Transverse colon (tissue), 4 donors: Measurements from ENCODE around the gene PAPOLA. TPM values are rescaled to one million over a fixed set of nuclear protein-coding genes. Genes with fewer than 3 reads are reported as not detected.

Experiments used
- DNase-seq: peaks from one replicate; pipeline ENCODE4 v3.0.0-alpha.2; 2019
- H3K27ac ChIP-seq, 4 donors: fragments of 200-600 bp; sonication (generic); 2 replicates each; pipeline ENCODE4 v1.5.1; 2016 to 2018; ENCODE audit warnings: inconsistent platforms in 4 of 4
- H3K27me3 ChIP-seq: fragments of 200-600 bp; sonication (generic); 2 replicates; pipeline ENCODE4 v1.5.1; 2017; ENCODE audit warnings: inconsistent platforms
- H3K36me3 ChIP-seq, 4 donors: fragments of 200-600 bp; sonication (generic); 2 replicates each; pipeline ENCODE4 v1.5.1; 2017 to 2019; ENCODE audit warnings: inconsistent platforms in 4 of 4
- H3K4me1 ChIP-seq, 4 donors: fragments of 200-600 bp; sonication (generic); 2 replicates each; pipeline ENCODE4 v1.5.1; 2017 to 2020; ENCODE audit warnings: inconsistent platforms in 4 of 4
- H3K4me3 ChIP-seq, 4 donors: fragments of 200-600 bp; sonication (generic); 1 replicate in 1 of 4; 2 replicates in 3 of 4; pipeline versions ENCODE4 v1.5.1 to v1.6.1; 2017 to 2019; ENCODE audit warnings: inconsistent platforms in 4 of 4
- H3K9me3 ChIP-seq, 2 donors: fragments of 200-600 bp; sonication (generic); 2 replicates each; pipeline ENCODE4 v1.5.1; 2017 to 2019; ENCODE audit warnings: inconsistent platforms in 2 of 2
- EP300 ChIP-seq: sonication (generic); formaldehyde crosslinking; IDR thresholded peaks from one replicate; pipeline ENCODE4 v1.6.1; 2017; ENCODE audit warnings: antibody characterized with exemption, low read depth
- POLR2A ChIP-seq: fragments of 450-650 bp; IDR thresholded peaks from one replicate; pipeline ENCODE4 v1.6.1; 2016; ENCODE audit warnings: antibody characterized with exemption, mild to moderate bottlenecking, moderate library complexity
- POLR2AphosphoS5 ChIP-seq, 3 donors: sonication (generic); formaldehyde crosslinking; IDR thresholded peaks; one replicate each; pipeline ENCODE4 v1.6.1; 2016; ENCODE audit warnings: antibody characterized with exemption in 3 of 3
- WGBS, 2 donors: methylation state at CpG; one replicate each; pipeline ENCODE4 v1.1.5; 2018; ENCODE audit warnings: low coverage in 1 of 2; 5-methylcytosine and 5-hydroxymethylcytosine counted together
- in situ Hi-C, 4 donors: fragments of 200-750 bp; cut with MboI; loops; one replicate each; pipeline versions ENCODE4 v1.15.0 to v1.15.1; 2017; ENCODE audit warnings: low sequenced_read_pairs in 3 of 4, low pct_ligation_motif_present in 1 of 4, low pct_unique_long_range_greater_than_20kb in 1 of 4
- intact Hi-C: fragments of 100-400 bp; cut with DNase I; formaldehyde crosslinking; loops from one replicate; pipeline ENCODE4 v1.15.1; 2023; ENCODE audit warnings: low total_unique reads
- total RNA-seq, 4 donors: library from RNA; depleted of rRNA; stranded (reverse); fragments of >200 nt; gene quantifications; one replicate each; pipeline ENCODE4 v1.1.0, GENCODE V29; 2016
- TF ChIP-seq, protein P1 (sequence below), 5 experiments: fragments of 200-600 bp in 3 of 5; fragments of 450-650 bp in 2 of 5; sonication (generic) in 3 of 5; IDR thresholded peaks; 1 replicate in 2 of 5; 2 replicates in 3 of 5; pipeline ENCODE4 v1.5.1; 2016 to 2017; ENCODE audit warnings: antibody characterized with exemption in 5 of 5, inconsistent platforms in 3 of 5, mild to moderate bottlenecking in 2 of 5, moderate library complexity in 1 of 5

The PAPOLA gene
- total RNA-seq, 4 donors from 2014 or later: 166 to 231 (median 193) TPM

DNA sequence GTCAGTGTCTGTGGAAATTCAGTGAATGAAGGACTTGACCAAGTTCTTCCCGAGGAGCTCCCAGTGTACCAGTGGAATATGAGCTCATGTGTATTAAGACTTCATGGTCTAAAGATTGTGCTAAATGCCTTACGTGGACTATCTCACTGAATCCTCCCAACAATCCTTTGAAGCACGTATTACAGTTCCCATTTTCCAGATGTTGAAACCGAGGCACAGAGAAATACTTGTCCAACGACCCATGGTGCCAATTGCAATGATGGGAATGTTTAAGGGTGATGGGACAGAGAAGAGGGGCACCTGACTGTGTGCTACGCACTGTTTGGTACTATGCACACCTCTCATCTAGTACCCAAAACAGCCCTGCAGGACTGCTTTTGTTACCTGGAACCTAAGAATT is 77.2 kb downstream of the PAPOLA start:
- no peak for DNase-seq
- TF ChIP-seq POLR2A (no peak), POLR2AphosphoS5 (IDR thresholded peaks at IDR 0.05) (no peak), EP300 (no peak)
- TF ChIP-seq, protein P1, sequence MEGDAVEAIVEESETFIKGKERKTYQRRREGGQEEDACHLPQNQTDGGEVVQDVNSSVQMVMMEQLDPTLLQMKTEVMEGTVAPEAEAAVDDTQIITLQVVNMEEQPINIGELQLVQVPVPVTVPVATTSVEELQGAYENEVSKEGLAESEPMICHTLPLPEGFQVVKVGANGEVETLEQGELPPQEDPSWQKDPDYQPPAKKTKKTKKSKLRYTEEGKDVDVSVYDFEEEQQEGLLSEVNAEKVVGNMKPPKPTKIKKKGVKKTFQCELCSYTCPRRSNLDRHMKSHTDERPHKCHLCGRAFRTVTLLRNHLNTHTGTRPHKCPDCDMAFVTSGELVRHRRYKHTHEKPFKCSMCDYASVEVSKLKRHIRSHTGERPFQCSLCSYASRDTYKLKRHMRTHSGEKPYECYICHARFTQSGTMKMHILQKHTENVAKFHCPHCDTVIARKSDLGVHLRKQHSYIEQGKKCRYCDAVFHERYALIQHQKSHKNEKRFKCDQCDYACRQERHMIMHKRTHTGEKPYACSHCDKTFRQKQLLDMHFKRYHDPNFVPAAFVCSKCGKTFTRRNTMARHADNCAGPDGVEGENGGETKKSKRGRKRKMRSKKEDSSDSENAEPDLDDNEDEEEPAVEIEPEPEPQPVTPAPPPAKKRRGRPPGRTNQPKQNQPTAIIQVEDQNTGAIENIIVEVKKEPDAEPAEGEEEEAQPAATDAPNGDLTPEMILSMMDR (IDR thresholded peaks at IDR 0.05): no peak
- Histone ChIP-seq H3K4me1 (peaks cover 0 to 5% (median 1%) of the 10 kb centered on the region in 4 donors), H3K27ac (no peak overlapping the region), H3K27me3 (peaks cover 13% of the 10 kb centered on the region), H3K4me3 (no peak overlapping the region), H3K9me3 (no peaks in the 10 kb centered on the region), H3K36me3 (no peaks in the 10 kb centered on the region)
- intact Hi-C loops: no loop called here
- in situ Hi-C loops: no loop called here
- 85% methylated on average over 6 of the region's 6 CpGs; no CpG with 5 or more reads in 1 of the 2 donors for WGBS, 2 donors

DNA sequence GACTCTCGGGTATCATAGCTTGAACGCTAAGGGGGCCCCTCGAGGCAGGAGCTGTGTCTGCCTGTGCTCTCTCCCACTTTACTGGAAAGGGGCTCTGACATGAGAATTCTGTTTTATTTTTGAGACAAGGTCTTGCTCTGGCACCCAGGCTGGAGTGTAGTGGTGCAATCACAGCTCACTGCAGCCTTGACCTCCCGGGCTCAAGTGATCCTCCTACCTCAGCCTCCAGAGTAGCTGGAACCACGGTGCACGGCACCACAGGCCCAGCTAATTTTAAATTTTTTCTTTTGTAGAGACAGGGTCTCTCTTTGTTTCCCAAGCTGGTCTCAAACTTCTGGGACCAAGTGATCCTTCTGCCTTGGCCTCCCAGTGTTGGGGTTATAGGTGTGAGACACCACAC is 77.7 kb downstream of the PAPOLA start:
- DNase-seq: no peak
- peaks cover 0 to under 1% (median 0%) of the 10 kb centered on the region in 4 donors for H3K4me1 ChIP-seq
- no peak overlapping the region for H3K27ac ChIP-seq
- intact Hi-C loops (loop anchor here (10.0 kb wide), 1 partner anchor 155 kb away; no protein-coding TSS in a partner anchor), in situ Hi-C loops (no loop called here)
- H3K9me3 ChIP-seq: no peaks in the 10 kb centered on the region
- WGBS, 2 donors: 89% methylated on average over 6 of the region's 6 CpGs; no CpG with 5 or more reads in 1 of the 2 donors
- peaks cover 18% of the 10 kb centered on the region for H3K27me3 ChIP-seq
- no peaks in the 10 kb centered on the region for H3K36me3 ChIP-seq
- no peak overlapping the region for H3K4me3 ChIP-seq
- no peak for TF ChIP-seq POLR2A
- no peak for TF ChIP-seq POLR2AphosphoS5 (IDR thresholded peaks at IDR 0.05)
- no peak for TF ChIP-seq EP300
- TF ChIP-seq, protein P1 (IDR thresholded peaks at IDR 0.05): no peak

DNA sequence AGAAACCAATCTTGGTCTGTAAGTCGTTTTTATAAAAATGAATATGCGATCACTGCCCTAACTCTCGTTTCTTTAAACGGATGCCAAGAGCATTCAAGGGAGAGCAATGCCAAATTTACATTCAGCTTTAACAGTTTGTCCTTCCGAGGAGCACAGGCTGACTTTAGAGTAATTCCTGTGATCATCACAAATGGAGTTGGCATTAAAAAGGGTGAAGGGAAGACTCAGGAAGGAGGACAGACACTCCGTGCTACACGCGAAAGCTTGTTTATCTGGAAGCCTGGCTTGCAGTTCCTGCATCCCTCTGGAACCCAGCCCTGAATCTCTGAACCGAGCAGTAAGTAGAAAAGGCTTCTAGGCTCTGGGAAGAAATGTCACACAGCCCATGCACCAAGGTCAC is 78.4 kb downstream of the PAPOLA start:
- DNase-seq: no peak
- in situ Hi-C loops (no loop called here), intact Hi-C loops (loop anchor here (10.0 kb wide), 1 partner anchor 154 kb away; no protein-coding TSS in a partner anchor)
- Histone ChIP-seq H3K4me1 (no peaks in the 10 kb centered on the region), H3K36me3 (no peaks in the 10 kb centered on the region), H3K9me3 (no peaks in the 10 kb centered on the region), H3K27me3 (peaks cover 25% of the 10 kb centered on the region), H3K4me3 (no peak overlapping the region), H3K27ac (no peak overlapping the region)
- TF ChIP-seq, protein P1 (IDR thresholded peaks at IDR 0.05): no peak
- no peak for TF ChIP-seq EP300
- no peak for TF ChIP-seq POLR2A
- no peak for TF ChIP-seq POLR2AphosphoS5 (IDR thresholded peaks at IDR 0.05)
- WGBS, 2 donors: 48 to 51% methylated on average over 2 to 9 of the region's 9 CpGs

DNA sequence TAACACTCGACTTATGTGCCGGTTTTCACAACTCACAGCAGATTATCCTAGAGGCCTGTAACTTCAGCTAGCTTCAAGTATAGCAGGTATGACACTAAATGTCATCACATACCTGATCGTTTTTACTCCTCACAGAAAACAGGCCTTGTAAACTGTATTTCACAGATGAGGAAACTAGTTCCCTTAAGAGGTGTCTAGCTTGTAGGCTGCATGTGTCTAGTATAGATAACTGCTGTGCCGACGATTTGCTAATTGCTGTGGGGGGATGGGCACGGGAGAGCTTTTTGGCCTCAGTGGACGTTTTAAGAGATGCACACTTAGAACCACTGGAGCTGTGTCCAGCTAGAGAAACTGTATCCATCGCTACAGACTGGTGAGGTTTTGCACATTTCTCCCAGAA is 78.8 kb downstream of the PAPOLA start:
- Histone ChIP-seq H3K9me3 (no peaks in the 10 kb centered on the region), H3K27ac (no peak overlapping the region), H3K27me3 (peaks cover 30% of the 10 kb centered on the region), H3K36me3 (no peaks in the 10 kb centered on the region), H3K4me3 (no peak overlapping the region), H3K4me1 (no peaks in the 10 kb centered on the region)
- WGBS, 2 donors: 61 to 66% methylated on average over 4 to 8 of the region's 8 CpGs
- intact Hi-C loops: loop anchor here (10.0 kb wide), 1 partner anchor 154 kb away; no protein-coding TSS in a partner anchor
- DNase-seq: no peak
- in situ Hi-C loops: no loop called here
- TF ChIP-seq, protein P1 (IDR thresholded peaks at IDR 0.05): no peak
- TF ChIP-seq POLR2A: no peak
- no peak for TF ChIP-seq POLR2AphosphoS5 (IDR thresholded peaks at IDR 0.05)
- no peak for TF ChIP-seq EP300
